Right ventricle myocardium superior (tissue), 1 donor: ENCODE data around the gene ABCC9. TPM values are rescaled to one million over a fixed set of nuclear protein-coding genes. Genes with fewer than 3 reads are reported as not detected.
"Not testable (repeated sequence)": the region's sequence is repeated elsewhere in the genome, so short reads cannot be mapped to it uniquely, and the experiment has no call there.

Source experiments
- ATAC-seq: fragments of 200-7000 bp; cut with Tn5 transposase; one replicate; pipeline ENCODE4 v1.9.1; 2020; ENCODE audit warnings: mild to moderate bottlenecking; ENCODE audit not compliant: poor library complexity
- DNase-seq: peaks from one replicate; pipeline ENCODE4 v3.0.0-alpha.2; 2020
- intact Hi-C: fragments of 100-400 bp; cut with DNase I; formaldehyde crosslinking; loops from one replicate; pipeline ENCODE4 v1.11.2; 2022
- total RNA-seq: library from RNA; stranded (reverse); fragmentation: NEBNext Ultra II Directional; extraction: Animal tissue kit (Norgen Biotek cat#: 25700); gene quantifications from one replicate; pipeline ENCODE4 v1.2.1, GENCODE V29; 2021
- donor health status: DM: no; HTN: yes; CAD: no; lungs with severe emphysema.

ABCC9 gene
- total RNA-seq, 1 donor from 2014 or later, result 77.6 TPM

DNA sequence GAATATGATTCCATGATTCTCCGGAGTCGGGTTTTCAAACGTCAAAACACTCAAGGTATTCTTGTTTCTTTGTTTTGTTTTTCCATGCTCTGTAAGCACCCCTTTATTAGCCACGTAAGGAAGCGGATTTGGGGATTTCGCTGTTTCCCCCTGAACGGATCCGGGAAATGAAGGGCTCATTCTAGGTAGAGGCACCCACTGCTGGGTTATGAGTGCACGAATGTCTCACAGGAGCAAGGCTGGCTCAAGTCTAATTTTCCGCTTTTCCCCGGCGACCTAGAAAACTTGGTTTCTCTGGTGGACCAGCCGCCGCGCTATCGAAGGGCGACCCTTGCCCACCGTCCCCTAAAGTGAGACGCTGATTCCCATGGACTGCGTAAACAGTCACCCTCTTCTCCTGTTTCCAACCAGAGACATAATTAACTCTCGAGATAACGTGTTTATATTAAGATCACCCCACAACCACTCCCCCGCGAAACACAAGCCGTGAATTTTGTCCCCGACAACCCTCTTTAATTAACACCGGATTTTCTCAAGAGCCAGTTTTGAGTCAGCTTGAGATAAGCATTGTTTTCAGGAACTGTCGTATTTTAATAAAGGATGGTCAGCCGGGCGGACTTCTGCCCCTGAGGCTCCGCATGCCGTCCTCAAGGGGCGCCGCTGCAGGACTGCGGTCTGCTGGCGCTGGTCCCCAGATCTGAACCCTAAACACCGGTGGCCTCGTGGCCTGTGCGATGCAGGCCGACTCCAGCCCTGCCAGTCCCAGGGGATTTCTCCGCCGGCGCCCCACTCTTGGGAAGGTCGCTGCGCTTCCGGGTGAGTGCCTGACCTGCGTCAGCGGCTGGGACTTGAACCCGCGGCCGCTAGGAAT lies 515 bp upstream of the ABCC9 start:
- peak; percentile 83 for DNase-seq
- intact Hi-C loops, result no loop called here
- peak; percentile 85 for ATAC-seq

DNA sequence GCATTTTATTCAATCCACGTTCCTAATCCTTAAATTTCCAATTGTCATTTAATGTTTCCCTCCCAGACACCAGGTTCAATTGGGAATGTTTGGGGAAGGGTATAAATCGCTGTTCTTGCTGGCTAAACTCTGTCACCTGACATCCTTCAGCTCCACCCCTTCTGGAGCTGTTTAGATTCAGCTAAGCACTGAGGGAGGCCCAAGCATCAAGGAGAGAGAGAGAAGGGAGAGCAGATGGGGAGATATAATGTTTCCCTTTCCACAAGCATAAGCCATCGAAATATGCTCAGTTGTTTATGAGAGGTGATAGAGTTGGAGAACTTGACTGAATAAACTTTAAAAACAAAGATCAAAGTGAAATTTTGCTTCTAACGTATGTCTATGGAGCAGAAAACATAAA lies 1.8 kb downstream of the ABCC9 start:
- DNase-seq (no peak), ATAC-seq (peak; percentile 44)
- intact Hi-C loops, result no loop called here

DNA sequence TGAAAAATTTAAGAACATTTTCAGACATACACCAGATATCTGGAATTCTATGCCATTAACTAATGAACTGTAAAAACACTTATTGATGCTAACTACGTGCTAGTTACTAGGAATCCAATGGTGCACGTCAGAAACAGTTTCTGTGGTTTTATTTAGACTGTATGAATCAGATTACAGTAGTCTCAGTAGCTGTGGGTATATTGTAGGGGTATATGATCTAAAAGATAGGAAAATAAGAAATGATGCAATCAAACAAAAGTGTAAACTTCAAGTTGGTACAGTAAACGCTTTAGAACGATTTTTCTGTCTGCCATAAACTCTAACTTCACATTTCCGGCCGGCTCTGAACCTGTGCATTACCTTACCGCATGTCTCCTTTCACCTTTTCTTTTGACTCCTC lies 2.3 kb downstream of the ABCC9 start:
- DNase-seq (no peak), ATAC-seq (no peak)
- intact Hi-C loops, result no loop called here

DNA sequence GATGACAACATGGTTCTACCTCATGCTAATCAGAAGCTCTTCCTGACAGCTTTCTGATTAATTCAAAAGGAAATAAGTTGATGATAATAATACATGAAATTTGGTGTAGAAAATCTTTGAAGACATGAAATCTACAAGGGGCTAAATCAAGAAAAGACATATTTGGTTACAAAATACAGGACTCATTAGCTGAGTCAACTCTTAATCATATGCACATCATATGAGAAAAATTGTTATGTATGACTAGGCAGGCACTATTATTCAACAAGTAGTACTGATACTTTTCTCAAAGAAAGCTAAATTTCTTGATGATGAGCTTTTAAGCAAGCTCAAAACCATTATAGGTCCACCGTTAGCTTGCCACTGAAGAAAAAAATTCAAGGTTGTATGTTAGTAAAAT lies 7.1 kb downstream of the ABCC9 start:
- intact Hi-C loops, result no loop called here
- DNase-seq, result no peak

DNA sequence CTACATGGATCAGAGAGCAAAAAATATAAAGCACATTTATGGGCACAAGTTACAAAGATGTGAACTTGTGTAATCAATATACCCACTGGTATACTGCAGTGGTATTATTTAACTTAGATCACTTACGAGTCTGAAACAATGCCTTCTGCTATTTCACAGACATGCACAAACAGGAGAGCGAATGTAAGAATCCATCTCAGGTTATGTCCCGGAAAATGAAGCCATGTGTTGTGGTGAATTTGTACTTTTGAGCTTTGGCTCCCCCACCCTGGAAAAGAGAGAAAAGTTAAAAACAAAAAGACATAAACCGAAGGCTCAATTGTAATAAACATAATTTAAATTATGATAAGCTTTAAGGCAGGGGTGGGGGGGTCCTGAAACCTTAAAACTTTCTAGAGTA lies 7.6 kb downstream of the ABCC9 start:
- no peak for DNase-seq
- intact Hi-C loops, result no loop called here
- no peak for ATAC-seq

More for the DNA sequence above, 7.1 kb downstream of the ABCC9 start:
- ATAC-seq, result no peak

DNA sequence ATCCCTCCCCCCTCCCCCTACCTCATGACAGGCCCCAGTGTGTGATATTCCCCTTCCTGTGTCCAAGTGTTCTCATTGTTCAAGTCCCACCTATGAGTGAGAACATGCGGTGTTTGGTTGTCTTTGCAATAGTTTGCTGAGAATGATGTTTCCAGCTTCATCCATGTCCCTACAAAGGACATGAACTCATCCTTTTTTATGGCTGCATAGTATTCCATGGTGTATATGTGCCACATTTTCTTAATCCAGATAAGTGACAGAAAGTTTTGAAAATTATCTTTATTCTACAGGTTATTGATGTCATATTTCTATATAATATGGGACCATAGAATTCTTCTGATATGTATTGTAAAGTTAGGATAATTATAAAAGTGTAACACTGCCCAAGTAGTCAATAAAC lies 11.3 kb downstream of the ABCC9 start:
- ATAC-seq, DNase-seq: not testable (repeated sequence)
- intact Hi-C loops, result loop anchor here (10.0 kb wide), 1 partner anchor 95 kb away; no protein-coding TSS in a partner anchor

DNA sequence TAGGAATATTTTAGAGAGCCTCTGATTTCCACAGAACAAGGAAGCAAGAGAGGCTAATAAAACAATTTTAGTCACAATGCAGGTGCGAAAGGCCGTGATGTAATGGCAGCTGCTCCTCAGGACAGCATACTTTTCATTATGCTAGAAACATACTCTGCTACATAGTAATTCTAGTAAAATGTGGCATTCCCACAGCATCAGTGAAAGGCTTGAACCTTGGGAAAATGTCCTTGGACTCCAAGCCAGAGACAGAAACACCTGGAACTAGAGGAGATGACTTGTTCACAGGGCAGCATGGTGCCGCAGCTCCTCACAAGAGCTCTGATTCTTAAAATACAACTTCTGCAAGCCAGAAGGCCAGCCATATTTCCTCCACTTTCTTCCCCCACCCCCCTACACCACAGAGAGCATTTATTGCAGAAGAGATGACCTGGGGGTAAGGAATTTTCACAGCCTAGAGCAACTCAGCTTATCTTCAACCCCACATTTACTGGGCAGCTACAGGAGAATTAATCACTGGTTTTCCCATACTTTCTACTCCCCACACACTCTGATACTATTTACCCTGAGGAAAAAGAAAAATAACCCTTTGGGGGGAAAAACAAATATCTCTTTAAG lies 15.8 kb downstream of the ABCC9 start:
- no peak for DNase-seq
- intact Hi-C loops, result loop anchor here (10.0 kb wide), 1 partner anchor 91 kb away; no protein-coding TSS in a partner anchor
- ATAC-seq, result no peak

DNA sequence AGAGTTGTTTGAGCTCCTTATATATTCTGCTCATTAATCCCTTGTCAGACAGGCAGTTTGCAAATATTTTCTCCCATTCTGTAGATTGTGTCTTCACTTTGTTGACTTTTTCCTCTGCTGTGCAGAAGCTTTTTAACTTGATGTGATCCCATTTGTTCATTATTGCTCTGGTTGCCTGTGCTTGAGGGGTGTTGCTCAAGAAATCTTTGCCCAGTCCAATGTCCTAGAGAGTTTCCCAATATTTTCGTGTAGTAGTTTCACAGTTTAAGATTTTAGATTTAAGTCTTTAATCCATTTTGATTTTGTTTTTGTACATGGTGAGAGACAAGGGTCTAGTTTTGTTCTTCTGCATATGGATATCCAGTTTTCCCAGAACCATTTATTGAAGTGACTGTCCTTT lies 19.8 kb downstream of the ABCC9 start:
- intact Hi-C loops, result loop anchor here (10.0 kb wide), 1 partner anchor 87 kb away; no protein-coding TSS in a partner anchor
- DNase-seq, result no peak
- no peak for ATAC-seq

DNA sequence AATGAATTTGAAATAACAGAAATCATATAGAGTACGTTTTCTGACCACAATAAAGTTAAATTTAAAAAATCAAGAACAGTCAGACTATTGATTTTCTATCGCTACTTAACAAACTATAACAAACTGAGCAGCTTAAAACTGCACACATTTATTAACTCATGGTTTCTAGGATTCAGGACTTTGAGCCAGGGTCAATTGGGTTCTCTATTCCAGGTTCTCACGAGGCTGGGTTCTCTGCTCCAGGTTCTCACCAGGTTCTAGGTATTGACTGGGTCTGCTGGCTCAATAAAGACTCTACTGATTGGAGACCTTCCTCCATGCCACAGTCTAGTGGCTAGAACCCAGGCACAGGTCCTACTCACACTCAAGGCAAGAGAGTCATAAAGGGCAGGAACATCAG lies 22.8 kb downstream of the ABCC9 start:
- ATAC-seq (no peak), DNase-seq (no peak)
- intact Hi-C loops, result no loop called here

DNA sequence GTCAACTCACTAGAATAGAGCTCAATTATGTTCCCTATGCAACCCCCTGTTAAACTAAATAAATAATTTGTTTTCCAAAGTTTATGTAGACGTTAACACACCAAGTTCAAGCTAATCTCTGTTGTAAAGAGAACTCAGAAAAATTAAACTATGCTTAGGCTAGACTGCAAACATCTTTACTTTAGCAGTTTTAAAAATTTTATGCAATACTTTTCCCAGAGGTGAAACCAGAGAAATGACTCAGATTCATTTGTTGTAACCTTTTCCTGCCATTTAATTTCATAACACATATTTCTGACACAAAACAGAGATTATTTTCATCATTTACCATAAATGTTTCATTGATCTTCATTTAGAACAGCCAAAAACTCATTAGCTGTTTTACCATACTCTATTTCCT lies 27.4 kb downstream of the ABCC9 start:
- intact Hi-C loops, result no loop called here
- peak; percentile 49 for ATAC-seq
- DNase-seq, result no peak

DNA sequence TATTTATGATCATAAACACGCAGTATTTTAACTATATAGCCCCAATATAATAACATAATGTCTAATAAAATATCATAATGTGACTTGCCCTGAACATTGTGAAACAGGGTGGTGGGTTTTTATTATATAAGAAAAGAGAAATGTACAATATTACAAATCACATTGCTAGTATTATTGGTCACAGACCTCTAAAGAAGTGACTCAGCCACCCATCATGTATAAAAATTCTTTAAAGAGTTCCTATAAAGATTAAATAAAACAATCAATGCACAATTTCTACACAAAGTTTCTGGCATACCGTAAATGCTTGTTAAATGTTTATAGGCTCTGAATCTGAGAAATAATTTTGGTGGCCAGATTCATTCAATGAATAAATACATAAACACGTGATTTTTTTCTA lies 28.9 kb downstream of the ABCC9 start:
- no peak for DNase-seq
- intact Hi-C loops, result no loop called here
- ATAC-seq, result no peak

DNA sequence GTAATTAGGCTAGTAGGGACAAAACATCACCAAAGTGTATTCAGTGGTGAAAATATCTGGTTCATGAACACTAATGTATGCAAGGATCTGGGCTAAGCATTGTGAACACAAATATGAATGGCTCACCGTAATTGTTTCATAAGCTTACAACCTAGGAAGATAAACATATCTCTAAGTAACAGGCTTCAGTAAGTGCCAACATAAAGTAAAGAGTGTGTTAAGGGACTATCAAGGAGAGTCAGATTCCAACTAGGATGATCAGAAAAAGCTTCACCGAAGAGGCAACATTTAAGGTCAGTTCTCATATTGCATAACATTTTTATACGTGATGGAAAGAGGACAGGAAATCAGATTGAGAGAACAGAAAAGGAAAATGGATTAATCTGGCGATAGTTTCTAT lies 29.4 kb downstream of the ABCC9 start:
- no peak for ATAC-seq
- no peak for DNase-seq
- intact Hi-C loops, result no loop called here

DNA sequence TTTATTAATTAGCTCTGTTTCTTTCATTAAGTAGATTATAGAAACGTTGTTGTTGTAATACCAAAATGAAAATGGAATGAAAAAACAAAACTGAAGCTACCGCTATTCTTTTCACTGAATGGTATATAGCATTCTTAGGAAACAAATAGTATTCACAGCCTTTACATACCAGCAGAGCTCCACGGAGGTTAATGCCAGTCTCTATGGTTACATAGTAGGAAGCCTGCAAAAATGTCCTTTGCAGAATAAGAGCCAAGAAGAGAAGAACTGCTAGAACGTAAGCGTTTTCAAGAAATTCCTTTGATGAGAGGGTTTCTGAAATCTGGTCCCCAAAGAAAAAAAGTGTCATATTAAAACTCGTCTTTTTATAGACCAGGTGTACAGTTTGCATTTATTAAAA lies 30.6 kb downstream of the ABCC9 start:
- intact Hi-C loops, result no loop called here
- ATAC-seq (no peak), DNase-seq (no peak)

DNA sequence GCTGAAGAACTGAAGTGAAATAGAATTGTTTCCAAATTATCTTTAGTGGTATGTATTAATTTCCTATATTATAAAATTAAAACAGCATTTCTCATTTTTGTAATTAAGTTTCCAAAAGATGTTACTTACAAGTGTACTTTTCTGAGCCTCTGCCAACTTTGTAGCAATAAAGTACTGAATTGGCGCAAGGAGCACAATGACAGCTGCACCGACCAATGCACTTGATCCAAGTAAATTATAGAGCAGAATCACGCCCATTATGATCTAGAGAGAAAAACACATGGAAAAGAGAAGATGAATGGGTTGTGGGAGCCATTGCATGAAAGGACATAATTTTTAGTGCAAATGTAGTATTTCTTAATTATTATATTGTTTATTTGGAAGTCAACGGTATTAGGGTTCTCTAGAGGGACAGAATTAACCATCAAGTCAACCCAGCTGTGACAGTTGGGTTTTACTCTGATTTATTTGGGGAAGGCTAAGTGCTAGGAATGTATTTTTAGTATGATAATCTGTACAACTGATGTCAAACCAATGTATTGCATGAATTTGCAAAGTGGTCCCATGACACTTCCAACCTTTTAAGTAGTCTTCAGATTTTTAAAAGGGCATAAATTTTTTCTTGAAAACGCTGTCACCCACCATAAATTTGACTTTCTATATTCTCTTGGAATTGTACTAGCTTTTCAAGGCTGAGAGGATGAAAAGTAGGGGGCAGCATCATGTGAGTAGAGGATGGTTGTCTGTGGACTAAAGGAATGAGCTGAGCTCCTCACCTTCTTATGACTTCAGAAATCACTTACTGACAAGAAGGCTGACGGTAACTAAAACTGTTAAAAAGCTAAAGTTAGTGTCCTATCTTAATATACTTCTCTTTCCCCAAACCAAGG lies 33.0 kb downstream of the ABCC9 start:
- intact Hi-C loops, result no loop called here
- no peak for ATAC-seq

DNA sequence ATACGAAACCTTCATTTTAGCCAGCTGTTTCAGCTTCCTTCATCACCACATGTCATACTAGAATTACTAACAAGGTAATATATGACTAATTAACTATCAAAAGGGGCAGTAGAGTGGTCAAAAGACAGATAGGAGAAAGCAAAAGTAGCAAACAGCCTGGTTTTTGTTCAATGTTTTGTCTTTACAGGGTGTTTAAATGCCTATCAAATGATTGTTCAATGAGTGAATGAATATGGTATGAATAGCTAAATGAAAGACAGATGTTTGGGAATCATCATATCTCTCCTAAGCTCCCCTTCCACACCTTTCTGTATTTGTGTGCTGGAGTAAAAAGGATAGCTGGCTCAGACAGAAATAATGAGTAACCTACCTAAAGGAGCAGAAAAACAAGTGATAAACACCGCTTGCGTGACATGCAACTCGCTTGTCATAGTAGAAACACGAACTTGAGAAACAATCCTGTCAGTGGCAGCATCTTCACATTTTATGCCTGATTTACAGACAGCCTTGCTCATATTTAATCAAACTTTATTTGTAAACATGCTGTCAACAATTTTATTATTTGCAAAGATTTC lies 34.2 kb downstream of the ABCC9 start:
- ATAC-seq (no peak), DNase-seq (no peak)
- intact Hi-C loops, result no loop called here

More for the DNA sequence above, 33.0 kb downstream of the ABCC9 start:
- DNase-seq, result no peak

DNA sequence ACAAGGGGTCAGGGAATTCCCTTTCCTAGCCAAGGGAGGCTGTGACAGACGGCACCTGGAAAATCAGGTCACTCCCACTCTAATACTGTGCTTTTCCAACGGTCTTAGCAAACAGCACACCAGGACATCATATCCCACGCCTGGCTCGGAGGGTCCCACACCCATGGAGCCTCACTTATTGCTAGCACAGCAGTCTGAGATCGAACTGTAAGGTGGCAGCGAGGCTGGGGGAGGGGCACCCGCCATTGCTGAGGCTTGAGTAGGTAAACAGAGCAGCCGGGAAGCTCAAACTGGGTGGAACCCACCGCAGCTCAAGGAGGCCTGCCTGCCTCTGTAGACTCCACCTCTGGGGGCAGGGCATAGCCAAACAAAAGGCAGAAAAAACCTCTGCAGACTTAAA lies 41.7 kb downstream of the ABCC9 start:
- intact Hi-C loops, ATAC-seq, DNase-seq: not testable (repeated sequence)

DNA sequence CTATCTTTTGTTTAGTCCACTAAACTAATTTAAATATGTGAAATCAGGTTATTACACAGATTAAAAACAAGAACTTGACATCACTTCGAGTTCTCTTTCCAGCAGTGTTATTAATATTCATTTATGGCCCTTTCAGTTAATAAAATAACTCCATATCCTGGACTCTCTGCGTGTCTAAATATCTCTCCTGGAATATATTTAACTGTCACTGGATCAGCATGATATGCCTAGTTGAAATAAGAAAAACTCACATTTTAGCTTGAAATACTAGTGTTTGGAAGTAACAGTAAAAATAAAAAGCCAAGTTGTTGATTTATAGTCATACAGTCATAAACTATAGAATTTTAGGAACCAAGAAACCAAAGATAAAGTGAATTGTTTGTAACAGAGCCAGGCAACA lies 45.6 kb downstream of the ABCC9 start:
- intact Hi-C loops, result no loop called here
- no peak for ATAC-seq
- DNase-seq, result no peak

DNA sequence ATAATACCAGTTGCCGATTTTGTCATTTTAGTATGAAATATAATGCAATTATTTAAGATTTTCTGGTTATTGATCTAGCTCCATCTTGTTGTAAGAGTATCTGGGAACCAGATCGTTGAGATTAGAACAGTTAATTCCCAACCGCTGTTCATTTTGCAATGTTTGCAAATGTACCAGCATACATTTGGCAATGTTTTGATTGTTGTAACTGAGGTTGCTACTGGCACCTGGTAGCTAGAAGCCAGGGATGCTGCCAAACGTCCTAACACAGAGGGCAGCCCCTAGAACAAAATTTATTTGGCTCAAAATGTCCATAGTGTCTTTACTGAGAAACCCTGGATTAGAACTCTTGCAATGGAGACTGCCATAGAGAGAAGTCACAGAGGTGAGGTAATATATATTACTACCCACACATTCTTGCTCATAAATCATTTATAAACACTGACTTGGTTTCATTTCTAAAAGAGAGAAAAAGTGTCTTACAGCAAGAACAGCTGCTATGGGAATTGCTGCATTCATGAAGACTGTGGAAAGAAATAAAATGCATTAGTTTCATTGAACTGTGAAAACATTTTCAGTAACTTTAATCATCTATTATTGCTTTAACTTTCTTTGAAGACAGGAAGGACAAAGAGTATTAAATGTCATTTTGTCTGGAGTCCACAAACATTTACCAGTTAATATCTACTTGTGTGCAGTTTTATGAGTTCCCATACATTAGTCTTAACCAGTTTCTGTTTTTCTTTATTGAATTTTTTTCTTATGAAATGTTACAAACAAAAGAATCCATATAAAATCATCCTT lies 46.2 kb downstream of the ABCC9 start:
- ATAC-seq (no peak), DNase-seq (no peak)
- intact Hi-C loops, result no loop called here
